HEK293 (cell line): ENCODE measurements around the gene GNAS-AS1.

Experiments used
- CTCF ChIA-PET: fragments of 350-600 bp; formaldehyde crosslinking; extraction: SDS; loops from one replicate; lab custom pipeline; 2021; ENCODE audit warnings: antibody characterized with exemption; lab: Yijun Ruan, JAX
- POLR2A ChIA-PET: fragments of 300-600 bp; formaldehyde crosslinking; extraction: SDS; loops from one replicate; lab custom pipeline; 2020; ENCODE audit warnings: antibody characterized with exemption, inconsistent platforms; lab: Yijun Ruan, JAX
- H3K27ac ChIP-seq: fragments of 200-500 bp; sonication (Bioruptor generic); 2 replicates; pipeline ENCODE4 v1.5.1; 2014; ENCODE audit warnings: low read depth, low read length, control low read depth, inconsistent platforms; ENCODE audit errors: extremely low read depth
- H3K36me3 ChIP-seq, 2 experiments: fragments of 200-500 bp in 1 of 2; sonication (Bioruptor generic) in 1 of 2; 1 replicate in 1 of 2; 2 replicates in 1 of 2; pipeline ENCODE4 v1.5.1; 2014 to 2017; ENCODE audit warnings: inconsistent platforms in 2 of 2, low read length in 2 of 2; ENCODE audit not compliant: control insufficient read depth in 2 of 2, insufficient read depth in 1 of 2
- H3K4me1 ChIP-seq: fragments of 200-500 bp; sonication (Bioruptor generic); 2 replicates; pipeline ENCODE4 v1.5.1; 2014; ENCODE audit warnings: mild to moderate bottlenecking, low read length, inconsistent platforms; ENCODE audit not compliant: control insufficient read depth, insufficient read depth
- H3K4me3 ChIP-seq: 2 replicates; pipeline ENCODE4 v1.5.1; 2011; ENCODE audit warnings: low read depth, mild to moderate bottlenecking, control low read depth, low read length, moderate library complexity
- H3K9me3 ChIP-seq: fragments of 200-500 bp; sonication (Bioruptor generic); 2 replicates; pipeline ENCODE4 v1.5.1; 2014; ENCODE audit warnings: low read depth, low read length, inconsistent platforms; ENCODE audit not compliant: control insufficient read depth, insufficient read depth
- HOXC10 ChIP-seq: sonication (generic); formaldehyde crosslinking; IDR thresholded peaks from 2 replicates; pipeline ENCODE4 v1.8.1; 2023; ENCODE audit warnings: mild to moderate bottlenecking, missing genetic modification reagents
- KLF8 ChIP-seq: fragments of 450-650 bp; formaldehyde crosslinking; IDR thresholded peaks from 2 replicates; pipeline ENCODE4 v1.5.1; 2016; ENCODE audit warnings: missing biosample characterization, missing genetic modification characterization
- PRDM1 ChIP-seq: fragments of 450-650 bp; formaldehyde crosslinking; IDR thresholded peaks from 2 replicates; pipeline ENCODE4; 2016; ENCODE audit warnings: missing biosample characterization, missing genetic modification characterization
- SALL2 ChIP-seq: fragments of 450-650 bp; formaldehyde crosslinking; IDR thresholded peaks from 2 replicates; pipeline ENCODE4 v1.5.0; 2017; ENCODE audit warnings: missing biosample characterization, mild to moderate bottlenecking, missing genetic modification characterization, borderline replicate concordance
- WT1 ChIP-seq: fragments of 450-650 bp; formaldehyde crosslinking; IDR thresholded peaks from 2 replicates; pipeline ENCODE4 v1.5.1; 2016; ENCODE audit warnings: missing biosample characterization, missing genetic modification characterization
- ZNF138 ChIP-seq: fragments of 450-650 bp; formaldehyde crosslinking; IDR thresholded peaks from 2 replicates; pipeline ENCODE4 v1.5.1; 2016; ENCODE audit warnings: missing biosample characterization, missing genetic modification characterization, borderline replicate concordance
- ZNF24 ChIP-seq: fragments of 450-650 bp; formaldehyde crosslinking; IDR thresholded peaks from 2 replicates; pipeline ENCODE4 v1.5.1; 2016; ENCODE audit warnings: missing biosample characterization, missing genetic modification characterization
- ZNF544 ChIP-seq: fragments of 450-650 bp; formaldehyde crosslinking; IDR thresholded peaks from 2 replicates; pipeline ENCODE4 v1.5.0; 2017; ENCODE audit warnings: missing biosample characterization, missing genetic modification characterization
- ZNF747 ChIP-seq: fragments of 450-650 bp; formaldehyde crosslinking; IDR thresholded peaks from 2 replicates; pipeline ENCODE4 v1.5.1; 2016; ENCODE audit warnings: missing biosample characterization, missing genetic modification characterization
- TF ChIP-seq, protein P1 (sequence below): fragments of 450-650 bp; formaldehyde crosslinking; IDR thresholded peaks from 2 replicates; pipeline ENCODE4 v1.5.1; 2016; ENCODE audit warnings: missing biosample characterization, missing genetic modification characterization, borderline replicate concordance
- TF ChIP-seq, protein P2 (sequence below): fragments of 450-650 bp; formaldehyde crosslinking; IDR thresholded peaks from 2 replicates; pipeline ENCODE4 v1.5.1; 2016; ENCODE audit warnings: missing biosample characterization, missing genetic modification characterization
- TF ChIP-seq, protein P3 (sequence below): fragments of 450-650 bp; formaldehyde crosslinking; IDR thresholded peaks from 2 replicates; pipeline ENCODE4 v1.5.1; 2017; ENCODE audit warnings: missing biosample characterization, missing genetic modification characterization
- TF ChIP-seq, protein P4 (sequence below): fragments of 450-650 bp; formaldehyde crosslinking; IDR thresholded peaks from 2 replicates; pipeline ENCODE4 v1.5.1; 2017; ENCODE audit warnings: missing biosample characterization, missing genetic modification characterization
- TF ChIP-seq, protein P5 (sequence below): fragments of 450-650 bp; formaldehyde crosslinking; IDR thresholded peaks from 2 replicates; pipeline ENCODE4 v1.5.1; 2016; ENCODE audit warnings: missing biosample characterization, missing genetic modification characterization

Gene GNAS-AS1

DNA sequence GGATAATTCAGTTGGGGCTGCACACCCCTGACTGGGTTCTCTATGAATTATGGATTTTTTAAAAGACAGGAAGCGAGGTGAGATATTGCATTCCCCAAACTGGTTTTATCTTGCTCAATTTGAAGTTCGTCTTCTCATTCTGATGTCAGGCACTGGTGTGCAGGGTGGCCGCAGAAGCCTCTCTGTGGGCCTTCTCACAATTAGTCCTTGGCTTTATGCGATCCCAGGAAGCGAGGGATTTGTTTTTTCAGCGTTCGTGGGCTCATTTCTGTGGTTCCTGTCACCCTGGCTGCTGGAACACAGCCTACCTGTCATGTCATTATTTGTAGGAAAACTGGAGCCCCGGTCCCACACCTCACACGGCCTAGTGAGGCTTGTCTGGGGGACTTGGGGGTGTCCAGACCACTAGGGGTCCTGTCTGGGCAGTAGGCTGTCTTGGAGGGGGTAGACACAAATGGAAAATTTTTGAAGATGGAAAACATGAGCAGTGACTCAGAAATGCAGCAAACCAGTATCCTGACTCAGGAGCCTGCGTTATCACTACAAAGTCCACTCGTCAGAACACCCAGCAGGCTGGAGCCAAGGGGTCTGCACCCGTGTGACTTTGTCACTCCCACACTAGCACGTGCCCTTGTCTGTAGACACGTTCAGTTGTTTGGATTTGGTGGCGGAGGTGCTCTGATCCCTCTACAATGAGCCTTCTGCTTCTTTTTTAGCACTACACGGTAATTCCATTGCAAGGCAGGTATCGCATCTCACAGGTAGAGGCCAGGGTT, 42.2 kb downstream of the GNAS-AS1 start (continued):
- TF ChIP-seq, protein P1, sequence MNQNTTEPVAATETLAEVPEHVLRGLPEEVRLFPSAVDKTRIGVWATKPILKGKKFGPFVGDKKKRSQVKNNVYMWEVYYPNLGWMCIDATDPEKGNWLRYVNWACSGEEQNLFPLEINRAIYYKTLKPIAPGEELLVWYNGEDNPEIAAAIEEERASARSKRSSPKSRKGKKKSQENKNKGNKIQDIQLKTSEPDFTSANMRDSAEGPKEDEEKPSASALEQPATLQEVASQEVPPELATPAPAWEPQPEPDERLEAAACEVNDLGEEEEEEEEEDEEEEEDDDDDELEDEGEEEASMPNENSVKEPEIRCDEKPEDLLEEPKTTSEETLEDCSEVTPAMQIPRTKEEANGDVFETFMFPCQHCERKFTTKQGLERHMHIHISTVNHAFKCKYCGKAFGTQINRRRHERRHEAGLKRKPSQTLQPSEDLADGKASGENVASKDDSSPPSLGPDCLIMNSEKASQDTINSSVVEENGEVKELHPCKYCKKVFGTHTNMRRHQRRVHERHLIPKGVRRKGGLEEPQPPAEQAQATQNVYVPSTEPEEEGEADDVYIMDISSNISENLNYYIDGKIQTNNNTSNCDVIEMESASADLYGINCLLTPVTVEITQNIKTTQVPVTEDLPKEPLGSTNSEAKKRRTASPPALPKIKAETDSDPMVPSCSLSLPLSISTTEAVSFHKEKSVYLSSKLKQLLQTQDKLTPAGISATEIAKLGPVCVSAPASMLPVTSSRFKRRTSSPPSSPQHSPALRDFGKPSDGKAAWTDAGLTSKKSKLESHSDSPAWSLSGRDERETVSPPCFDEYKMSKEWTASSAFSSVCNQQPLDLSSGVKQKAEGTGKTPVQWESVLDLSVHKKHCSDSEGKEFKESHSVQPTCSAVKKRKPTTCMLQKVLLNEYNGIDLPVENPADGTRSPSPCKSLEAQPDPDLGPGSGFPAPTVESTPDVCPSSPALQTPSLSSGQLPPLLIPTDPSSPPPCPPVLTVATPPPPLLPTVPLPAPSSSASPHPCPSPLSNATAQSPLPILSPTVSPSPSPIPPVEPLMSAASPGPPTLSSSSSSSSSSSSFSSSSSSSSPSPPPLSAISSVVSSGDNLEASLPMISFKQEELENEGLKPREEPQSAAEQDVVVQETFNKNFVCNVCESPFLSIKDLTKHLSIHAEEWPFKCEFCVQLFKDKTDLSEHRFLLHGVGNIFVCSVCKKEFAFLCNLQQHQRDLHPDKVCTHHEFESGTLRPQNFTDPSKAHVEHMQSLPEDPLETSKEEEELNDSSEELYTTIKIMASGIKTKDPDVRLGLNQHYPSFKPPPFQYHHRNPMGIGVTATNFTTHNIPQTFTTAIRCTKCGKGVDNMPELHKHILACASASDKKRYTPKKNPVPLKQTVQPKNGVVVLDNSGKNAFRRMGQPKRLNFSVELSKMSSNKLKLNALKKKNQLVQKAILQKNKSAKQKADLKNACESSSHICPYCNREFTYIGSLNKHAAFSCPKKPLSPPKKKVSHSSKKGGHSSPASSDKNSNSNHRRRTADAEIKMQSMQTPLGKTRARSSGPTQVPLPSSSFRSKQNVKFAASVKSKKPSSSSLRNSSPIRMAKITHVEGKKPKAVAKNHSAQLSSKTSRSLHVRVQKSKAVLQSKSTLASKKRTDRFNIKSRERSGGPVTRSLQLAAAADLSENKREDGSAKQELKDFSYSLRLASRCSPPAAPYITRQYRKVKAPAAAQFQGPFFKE, result no peak

DNA sequence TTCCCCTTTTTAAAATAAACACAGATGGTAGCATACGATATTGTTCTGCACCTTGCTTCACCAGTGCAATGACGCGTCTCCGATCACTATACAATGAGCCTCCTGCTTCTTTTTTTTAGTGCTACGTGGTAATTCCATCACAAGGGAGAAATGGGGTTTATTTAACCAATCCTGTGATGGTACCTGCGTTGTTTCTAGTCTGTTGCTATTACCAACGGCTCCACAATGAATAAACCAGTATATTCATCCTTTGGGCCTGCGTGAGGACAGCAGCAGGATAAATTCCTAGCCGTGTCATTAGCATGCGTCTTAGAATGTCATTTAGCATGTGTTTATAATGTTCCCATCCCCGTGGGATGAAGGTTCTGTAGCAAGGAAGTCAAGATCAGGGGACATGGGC, 42.9 kb downstream of the GNAS-AS1 start:
- ChIA-PET CTCF (no interaction called here), POLR2A (no interaction called here)
- Histone ChIP-seq H3K36me3 (no peaks in the 10 kb centered on the region), H3K27ac (no peak overlapping the region), H3K4me1 (no peaks in the 10 kb centered on the region), H3K4me3 (no peak overlapping the region), H3K9me3 (no peaks in the 10 kb centered on the region)
- TF ChIP-seq, protein P2, sequence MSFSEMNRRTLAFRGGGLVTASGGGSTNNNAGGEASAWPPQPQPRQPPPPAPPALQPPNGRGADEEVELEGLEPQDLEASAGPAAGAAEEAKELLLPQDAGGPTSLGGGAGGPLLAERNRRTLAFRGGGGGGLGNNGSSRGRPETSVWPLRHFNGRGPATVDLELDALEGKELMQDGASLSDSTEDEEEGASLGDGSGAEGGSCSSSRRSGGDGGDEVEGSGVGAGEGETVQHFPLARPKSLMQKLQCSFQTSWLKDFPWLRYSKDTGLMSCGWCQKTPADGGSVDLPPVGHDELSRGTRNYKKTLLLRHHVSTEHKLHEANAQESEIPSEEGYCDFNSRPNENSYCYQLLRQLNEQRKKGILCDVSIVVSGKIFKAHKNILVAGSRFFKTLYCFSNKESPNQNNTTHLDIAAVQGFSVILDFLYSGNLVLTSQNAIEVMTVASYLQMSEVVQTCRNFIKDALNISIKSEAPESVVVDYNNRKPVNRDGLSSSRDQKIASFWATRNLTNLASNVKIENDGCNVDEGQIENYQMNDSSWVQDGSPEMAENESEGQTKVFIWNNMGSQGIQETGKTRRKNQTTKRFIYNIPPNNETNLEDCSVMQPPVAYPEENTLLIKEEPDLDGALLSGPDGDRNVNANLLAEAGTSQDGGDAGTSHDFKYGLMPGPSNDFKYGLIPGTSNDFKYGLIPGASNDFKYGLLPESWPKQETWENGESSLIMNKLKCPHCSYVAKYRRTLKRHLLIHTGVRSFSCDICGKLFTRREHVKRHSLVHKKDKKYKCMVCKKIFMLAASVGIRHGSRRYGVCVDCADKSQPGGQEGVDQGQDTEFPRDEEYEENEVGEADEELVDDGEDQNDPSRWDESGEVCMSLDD, result no peak
- TF ChIP-seq, protein P3, sequence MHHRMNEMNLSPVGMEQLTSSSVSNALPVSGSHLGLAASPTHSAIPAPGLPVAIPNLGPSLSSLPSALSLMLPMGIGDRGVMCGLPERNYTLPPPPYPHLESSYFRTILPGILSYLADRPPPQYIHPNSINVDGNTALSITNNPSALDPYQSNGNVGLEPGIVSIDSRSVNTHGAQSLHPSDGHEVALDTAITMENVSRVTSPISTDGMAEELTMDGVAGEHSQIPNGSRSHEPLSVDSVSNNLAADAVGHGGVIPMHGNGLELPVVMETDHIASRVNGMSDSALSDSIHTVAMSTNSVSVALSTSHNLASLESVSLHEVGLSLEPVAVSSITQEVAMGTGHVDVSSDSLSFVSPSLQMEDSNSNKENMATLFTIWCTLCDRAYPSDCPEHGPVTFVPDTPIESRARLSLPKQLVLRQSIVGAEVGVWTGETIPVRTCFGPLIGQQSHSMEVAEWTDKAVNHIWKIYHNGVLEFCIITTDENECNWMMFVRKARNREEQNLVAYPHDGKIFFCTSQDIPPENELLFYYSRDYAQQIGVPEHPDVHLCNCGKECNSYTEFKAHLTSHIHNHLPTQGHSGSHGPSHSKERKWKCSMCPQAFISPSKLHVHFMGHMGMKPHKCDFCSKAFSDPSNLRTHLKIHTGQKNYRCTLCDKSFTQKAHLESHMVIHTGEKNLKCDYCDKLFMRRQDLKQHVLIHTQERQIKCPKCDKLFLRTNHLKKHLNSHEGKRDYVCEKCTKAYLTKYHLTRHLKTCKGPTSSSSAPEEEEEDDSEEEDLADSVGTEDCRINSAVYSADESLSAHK, result no peak
- TF ChIP-seq KLF8 (tag by site-specific recombination) (no peak), ZNF24 (no peak), HOXC10 (no peak), ZNF747 (tag by site-specific recombination) (no peak), ZNF544 (no peak), ZNF138 (tag by site-specific recombination) (no peak), PRDM1 (tag by site-specific recombination) (no peak), SALL2 (tag by site-specific recombination) (no peak), WT1 (tag by site-specific recombination) (no peak)
- TF ChIP-seq, protein P4, sequence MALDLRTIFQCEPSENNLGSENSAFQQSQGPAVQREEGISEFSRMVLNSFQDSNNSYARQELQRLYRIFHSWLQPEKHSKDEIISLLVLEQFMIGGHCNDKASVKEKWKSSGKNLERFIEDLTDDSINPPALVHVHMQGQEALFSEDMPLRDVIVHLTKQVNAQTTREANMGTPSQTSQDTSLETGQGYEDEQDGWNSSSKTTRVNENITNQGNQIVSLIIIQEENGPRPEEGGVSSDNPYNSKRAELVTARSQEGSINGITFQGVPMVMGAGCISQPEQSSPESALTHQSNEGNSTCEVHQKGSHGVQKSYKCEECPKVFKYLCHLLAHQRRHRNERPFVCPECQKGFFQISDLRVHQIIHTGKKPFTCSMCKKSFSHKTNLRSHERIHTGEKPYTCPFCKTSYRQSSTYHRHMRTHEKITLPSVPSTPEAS (tag by site-specific recombination), result no peak
- TF ChIP-seq, protein P5, sequence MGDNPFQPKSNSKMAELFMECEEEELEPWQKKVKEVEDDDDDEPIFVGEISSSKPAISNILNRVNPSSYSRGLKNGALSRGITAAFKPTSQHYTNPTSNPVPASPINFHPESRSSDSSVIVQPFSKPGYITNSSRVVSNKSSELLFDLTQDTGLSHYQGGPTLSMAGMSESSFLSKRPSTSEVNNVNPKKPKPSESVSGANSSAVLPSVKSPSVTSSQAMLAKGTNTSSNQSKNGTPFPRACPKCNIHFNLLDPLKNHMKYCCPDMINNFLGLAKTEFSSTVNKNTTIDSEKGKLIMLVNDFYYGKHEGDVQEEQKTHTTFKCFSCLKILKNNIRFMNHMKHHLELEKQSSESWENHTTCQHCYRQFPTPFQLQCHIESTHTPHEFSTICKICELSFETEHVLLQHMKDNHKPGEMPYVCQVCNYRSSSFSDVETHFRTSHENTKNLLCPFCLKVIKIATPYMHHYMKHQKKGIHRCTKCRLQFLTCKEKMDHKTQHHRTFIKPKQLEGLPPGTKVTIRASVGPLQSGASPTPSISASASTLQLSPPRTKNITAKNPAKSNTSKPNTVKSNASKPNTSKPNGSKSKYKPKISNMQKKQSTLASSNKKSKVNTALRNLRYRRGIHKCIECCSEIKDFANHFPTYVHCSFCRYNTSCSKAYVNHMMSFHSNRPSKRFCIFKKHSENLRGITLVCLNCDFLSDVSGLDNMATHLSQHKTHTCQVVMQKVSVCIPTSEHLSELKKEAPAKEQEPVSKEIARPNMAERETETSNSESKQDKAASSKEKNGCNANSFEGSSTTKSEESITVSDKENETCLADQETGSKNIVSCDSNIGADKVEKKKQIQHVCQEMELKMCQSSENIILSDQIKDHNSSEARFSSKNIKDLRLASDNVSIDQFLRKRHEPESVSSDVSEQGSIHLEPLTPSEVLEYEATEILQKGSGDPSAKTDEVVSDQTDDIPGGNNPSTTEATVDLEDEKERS (tag by site-specific recombination), result no peak
